HG03159 (cell line): Measurements from ENCODE around the gene FOXP2.
"Not testable (repeated sequence)": the region's sequence is repeated elsewhere in the genome, so short reads cannot be mapped to it uniquely, and the experiment has no call there.

Experiments used
- ATAC-seq: cut with Tn5 transposase; IDR thresholded peaks from one replicate; pipeline ENCODE4 v1.9.1; 2021; ENCODE audit warnings: mild to moderate bottlenecking, moderate library complexity; ENCODE audit not compliant: unreplicated experiment

The FOXP2 gene

GRCh38 chr7:114419441-114420272 lies 5.0 kb downstream of the FOXP2 start:
- no peak for ATAC-seq

GRCh38 chr7:114422507-114423501 lies 8.2 kb downstream of the FOXP2 start:
- no peak for ATAC-seq

GRCh38 chr7:114426382-114426781 lies 11.8 kb downstream of the FOXP2 start:
- no peak for ATAC-seq

GRCh38 chr7:114426824-114427223 lies 12.2 kb downstream of the FOXP2 start:
- ATAC-seq: no peak

GRCh38 chr7:114428211-114428610 lies 13.6 kb downstream of the FOXP2 start:
- no peak for ATAC-seq

DNA sequence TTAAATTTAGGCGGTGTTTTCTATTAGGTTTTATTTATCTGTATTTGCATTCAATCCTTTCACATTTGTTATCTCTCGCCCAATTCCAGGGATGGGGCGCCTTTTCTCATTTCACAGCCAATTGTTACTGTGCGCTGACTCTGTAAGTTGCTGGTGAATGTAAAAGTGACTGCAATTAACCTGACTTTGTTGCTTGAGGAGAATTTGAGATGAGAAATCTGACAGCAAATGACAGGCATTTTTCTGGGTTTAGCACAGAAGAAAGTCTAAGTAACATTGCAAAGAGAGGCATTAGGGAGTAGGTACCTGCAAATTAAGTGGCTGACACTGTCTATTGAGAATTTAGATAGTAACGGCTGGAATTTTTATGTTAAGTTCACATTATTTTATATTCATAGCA lies 16.6 kb downstream of the FOXP2 start:
- ATAC-seq: no peak

GRCh38 chr7:114432061-114432460 lies 17.4 kb downstream of the FOXP2 start:
- no peak for ATAC-seq

- no peak for ATAC-seq
Observed at GRCh38 chr7:114432703-114433102, 18.1 kb downstream of the FOXP2 start.

DNA sequence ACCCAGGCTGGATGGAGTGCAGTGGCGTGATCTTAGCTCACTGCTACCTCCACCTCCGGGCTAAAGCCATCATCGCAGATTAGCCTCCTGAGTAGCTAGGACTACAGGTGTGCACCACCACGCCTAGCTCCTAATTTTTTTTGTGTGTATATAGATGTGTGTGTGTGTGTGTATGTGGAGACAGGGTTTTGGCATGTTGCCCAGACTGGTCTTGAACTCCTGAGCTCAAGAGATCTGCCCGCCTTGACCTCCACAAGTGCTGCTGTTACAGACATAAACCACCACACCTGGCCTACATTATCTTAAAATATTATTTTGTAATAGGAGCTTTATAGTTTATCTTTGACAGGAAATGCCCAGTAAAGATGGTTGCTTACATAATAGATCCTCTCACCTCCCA lies 25.0 kb downstream of the FOXP2 start:
- ATAC-seq: no peak

DNA sequence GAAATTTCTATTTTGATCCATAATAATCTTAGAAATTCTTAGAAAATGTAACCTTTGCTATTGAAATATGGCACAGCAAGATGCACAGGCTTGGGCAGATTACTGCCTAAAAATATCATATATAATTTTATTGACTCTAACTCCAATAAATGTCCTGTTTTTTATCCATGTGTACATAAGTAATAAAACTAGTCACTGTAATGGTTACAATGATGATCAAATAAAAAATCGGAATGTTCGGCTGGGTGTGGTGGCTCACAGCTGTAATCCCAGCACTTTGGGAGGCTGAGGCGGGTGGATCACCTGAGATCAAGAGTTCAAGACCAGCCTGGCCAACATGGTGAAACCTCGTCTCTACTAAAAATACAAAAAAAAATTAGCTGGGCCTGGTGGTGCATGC lies 26.3 kb downstream of the FOXP2 start:
- ATAC-seq: not testable (repeated sequence)

- ATAC-seq: no peak
Observed at GRCh38 chr7:114444196-114444595, 29.6 kb downstream of the FOXP2 start.

DNA sequence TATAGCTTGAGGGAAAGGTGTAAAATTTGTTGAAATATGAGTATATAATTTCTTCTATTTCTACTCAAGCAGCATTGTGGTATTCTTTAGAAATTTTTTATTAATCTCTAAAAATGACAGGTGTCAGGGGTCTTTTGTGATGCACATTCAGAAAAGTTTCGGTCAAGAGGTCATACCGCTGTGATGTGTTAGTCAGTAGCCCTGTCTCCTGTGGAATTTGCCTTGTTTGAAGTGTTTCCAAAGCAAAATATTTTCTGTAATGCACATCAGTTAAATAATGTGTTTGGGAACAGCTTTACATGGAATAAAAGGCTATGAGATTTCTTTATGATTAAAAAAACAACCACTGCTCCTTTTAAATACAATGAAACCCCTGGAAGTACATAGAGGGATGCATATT lies 35.8 kb downstream of the FOXP2 start:
- ATAC-seq: no peak

DNA sequence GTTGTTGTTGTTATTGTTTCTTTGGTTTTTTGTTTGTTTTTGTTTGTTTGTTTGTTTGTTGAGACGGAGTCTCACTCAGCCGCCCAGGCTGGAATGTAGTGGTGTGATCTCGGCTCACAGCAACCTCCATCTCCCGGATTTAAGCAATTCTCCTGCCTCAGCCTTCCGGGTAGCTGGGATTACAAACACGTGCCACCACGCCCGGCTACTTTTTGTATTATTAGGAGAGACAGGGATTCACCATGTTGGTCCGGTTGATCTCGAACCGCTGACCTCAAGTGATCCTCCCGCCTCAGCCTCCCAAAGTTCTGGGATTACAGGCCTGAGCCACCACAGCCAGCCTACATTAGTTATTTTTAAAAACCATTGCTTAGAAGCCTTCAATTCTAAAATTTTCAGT lies 45.0 kb downstream of the FOXP2 start:
- no peak for ATAC-seq

GRCh38 chr7:114460021-114460420 lies 45.4 kb downstream of the FOXP2 start:
- ATAC-seq: no peak

GRCh38 chr7:114466917-114467316 lies 52.3 kb downstream of the FOXP2 start:
- no peak for ATAC-seq

GRCh38 chr7:114468844-114469243 lies 54.2 kb downstream of the FOXP2 start:
- no peak for ATAC-seq

GRCh38 chr7:114472896-114473512 lies 58.4 kb downstream of the FOXP2 start:
- no peak for ATAC-seq

DNA sequence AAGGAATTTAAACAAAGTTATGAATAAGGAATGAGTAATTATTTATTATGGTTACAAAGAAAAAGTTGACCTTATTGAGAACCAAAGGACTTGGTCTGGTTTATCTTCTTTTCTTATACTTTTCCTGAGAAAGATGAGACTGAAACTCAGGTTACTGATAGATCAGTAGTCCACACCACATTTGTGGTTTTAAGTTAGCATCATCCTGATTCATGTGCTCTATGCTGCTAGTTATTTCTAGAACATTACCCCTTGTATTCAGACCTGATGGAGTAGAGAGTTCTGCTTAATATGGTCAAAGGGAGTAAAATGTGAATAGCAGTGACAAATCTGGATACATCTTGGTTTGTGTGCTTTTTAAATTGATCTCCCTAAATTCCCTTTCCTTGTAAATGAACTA lies 63.8 kb downstream of the FOXP2 start:
- ATAC-seq: no peak

GRCh38 chr7:114481999-114482398 lies 67.4 kb downstream of the FOXP2 start:
- ATAC-seq: no peak

DNA sequence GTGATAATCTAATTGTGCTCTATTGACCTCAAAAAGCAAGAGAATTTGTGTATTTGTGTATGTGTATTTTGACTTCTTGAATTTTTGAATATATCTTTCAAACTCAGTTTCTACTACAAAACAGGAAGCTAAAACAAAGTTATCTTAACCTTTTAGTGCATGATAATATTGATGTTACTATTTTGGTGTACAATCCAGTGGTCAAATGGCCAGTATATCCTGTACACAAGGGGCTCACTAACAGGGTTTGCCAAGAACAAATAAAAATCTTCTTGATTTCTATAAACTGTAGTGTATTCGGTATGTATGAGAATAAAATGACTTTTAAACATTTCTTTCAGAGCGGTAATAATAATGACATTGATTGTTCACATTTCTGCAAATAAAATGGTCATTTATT lies 69.6 kb downstream of the FOXP2 start:
- no peak for ATAC-seq

DNA sequence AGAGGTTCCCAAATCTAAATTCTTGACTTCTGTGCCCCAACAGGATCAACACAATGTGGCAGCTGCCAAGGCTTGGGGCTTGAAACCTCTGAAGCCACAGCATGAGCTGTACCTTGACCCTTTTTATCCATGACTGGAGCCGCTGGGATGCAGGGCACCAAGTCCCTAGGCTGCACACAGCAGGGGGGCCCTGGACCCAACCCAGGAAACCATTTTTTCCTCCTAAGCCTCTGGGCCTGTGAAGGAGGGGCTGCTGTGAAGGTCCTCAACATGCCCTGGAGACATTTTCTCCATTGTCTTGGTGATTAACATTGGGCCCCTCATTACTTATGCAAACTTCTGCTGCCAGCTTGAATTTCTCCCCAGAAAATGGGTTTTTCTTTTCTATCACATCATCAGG lies 72.6 kb downstream of the FOXP2 start:
- ATAC-seq: no peak
